NCI-H2227 (cell line): ENCODE data around the gene ARFRP1.

Source experiments
- DNase-seq: peaks from one replicate; lab custom pipeline; 2025; ENCODE audit not compliant: unreplicated experiment; lab: John Stamatoyannopoulos, UW

Gene ARFRP1

GRCh38 chr20:63702751-63703470 is 4.9 kb downstream of the ARFRP1 start:
- DNase-seq = no peak

GRCh38 chr20:63702036-63702665 is 5.6 kb downstream of the ARFRP1 start:
- no peak for DNase-seq

- no peak for DNase-seq
Measured at GRCh38 chr20:63701329-63702035, 6.3 kb downstream of the ARFRP1 start.

GRCh38 chr20:63701051-63701328 is 6.8 kb downstream of the ARFRP1 start:
- DNase-seq = no peak

GRCh38 chr20:63700199-63701050 is 7.4 kb downstream of the ARFRP1 start:
- no peak for DNase-seq

- no peak for DNase-seq
Measured at GRCh38 chr20:63699466-63700198, 8.1 kb downstream of the ARFRP1 start.

GRCh38 chr20:63698739-63699465 is 8.9 kb downstream of the ARFRP1 start:
- DNase-seq = no peak

GRCh38 chr20:63697868-63698545 is 9.8 kb downstream of the ARFRP1 start:
- DNase-seq = no peak

GRCh38 chr20:63697357-63697867 is 10.4 kb downstream of the ARFRP1 start:
- DNase-seq = no peak

- no peak for DNase-seq
Measured at GRCh38 chr20:63696628-63697356, 11.0 kb downstream of the ARFRP1 start, which contains the start of gene TNFRSF6B. Gene TNFRSF6B (plus strand): TSS chr20:63696652. CDS start chr20:63696768, 116 bp downstream.

- no peak for DNase-seq
Measured at GRCh38 chr20:63696306-63696627, 11.5 kb downstream of the ARFRP1 start.

GRCh38 chr20:63695424-63696305 is 12.1 kb downstream of the ARFRP1 start:
- no peak for DNase-seq

GRCh38 chr20:63694584-63695423 is 13.0 kb downstream of the ARFRP1 start:
- DNase-seq = no peak

GRCh38 chr20:63693733-63694583 is 13.8 kb downstream of the ARFRP1 start:
- no peak for DNase-seq

- no peak for DNase-seq
Measured at GRCh38 chr20:63693083-63693732, 14.6 kb downstream of the ARFRP1 start.
